ENCODE results near the gene GANAB.

Gene GANAB

DNA sequence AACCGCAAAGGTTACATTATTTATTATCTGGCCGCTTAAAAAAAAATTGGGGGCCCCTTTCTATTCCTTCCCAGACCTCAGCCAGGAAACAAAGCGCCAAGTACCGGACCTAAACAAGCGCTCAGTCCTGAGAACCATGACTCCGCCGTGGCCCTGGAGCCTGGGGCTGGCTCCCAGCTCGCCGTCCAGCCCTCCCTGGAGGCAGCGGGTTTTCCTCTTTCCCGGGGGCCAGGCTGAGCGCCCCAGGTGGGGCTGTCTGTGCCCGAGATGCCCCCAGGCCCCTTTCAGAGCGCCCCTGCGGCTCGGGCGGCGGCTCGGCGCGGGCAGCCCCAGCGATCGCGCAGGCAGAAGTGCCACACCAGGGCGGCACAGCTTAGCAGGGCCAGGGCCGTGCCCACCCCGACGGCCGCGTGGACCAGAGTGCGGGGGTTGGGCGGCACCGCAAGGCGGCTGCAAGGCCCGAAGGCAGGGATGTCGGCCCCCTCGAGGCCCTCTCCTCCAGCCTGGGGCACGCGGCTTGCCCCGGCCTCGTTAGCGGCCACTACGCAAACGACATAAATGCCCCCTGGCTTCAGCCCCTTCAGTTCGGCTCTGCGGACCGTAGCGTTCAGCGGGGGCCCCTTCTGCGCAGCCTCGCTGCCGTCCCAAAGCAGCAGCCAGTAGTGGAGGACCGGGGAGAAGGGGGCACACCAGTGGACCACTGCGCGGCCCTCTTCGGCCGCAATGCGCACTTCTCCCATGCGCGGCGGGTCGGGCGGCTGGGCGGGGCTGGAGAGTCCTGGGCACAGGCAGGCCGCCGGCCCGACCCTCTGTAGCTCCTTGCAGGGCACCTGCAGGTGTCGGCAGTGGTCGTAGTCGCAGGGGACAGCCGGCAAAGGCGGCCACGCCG lies 41.3 kb upstream of the GANAB start:
- no peak overlapping the region for H3K4me3 ChIP-seq (ENCODE audit: low read depth, low read length)
- peak; percentile 1 for DNase-seq (ENCODE audit: low read depth)
- TF ChIP-seq, protein P1, sequence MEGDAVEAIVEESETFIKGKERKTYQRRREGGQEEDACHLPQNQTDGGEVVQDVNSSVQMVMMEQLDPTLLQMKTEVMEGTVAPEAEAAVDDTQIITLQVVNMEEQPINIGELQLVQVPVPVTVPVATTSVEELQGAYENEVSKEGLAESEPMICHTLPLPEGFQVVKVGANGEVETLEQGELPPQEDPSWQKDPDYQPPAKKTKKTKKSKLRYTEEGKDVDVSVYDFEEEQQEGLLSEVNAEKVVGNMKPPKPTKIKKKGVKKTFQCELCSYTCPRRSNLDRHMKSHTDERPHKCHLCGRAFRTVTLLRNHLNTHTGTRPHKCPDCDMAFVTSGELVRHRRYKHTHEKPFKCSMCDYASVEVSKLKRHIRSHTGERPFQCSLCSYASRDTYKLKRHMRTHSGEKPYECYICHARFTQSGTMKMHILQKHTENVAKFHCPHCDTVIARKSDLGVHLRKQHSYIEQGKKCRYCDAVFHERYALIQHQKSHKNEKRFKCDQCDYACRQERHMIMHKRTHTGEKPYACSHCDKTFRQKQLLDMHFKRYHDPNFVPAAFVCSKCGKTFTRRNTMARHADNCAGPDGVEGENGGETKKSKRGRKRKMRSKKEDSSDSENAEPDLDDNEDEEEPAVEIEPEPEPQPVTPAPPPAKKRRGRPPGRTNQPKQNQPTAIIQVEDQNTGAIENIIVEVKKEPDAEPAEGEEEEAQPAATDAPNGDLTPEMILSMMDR (IDR thresholded peaks at IDR 0.05; ENCODE audit: low read depth, low read length), result no peak
- no peak for TF ChIP-seq POLR2A (IDR thresholded peaks at IDR 0.05; ENCODE audit: extremely low read depth, insufficient read length)
- TF ChIP-seq, protein P2, sequence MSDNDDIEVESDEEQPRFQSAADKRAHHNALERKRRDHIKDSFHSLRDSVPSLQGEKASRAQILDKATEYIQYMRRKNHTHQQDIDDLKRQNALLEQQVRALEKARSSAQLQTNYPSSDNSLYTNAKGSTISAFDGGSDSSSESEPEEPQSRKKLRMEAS (IDR thresholded peaks at IDR 0.05; ENCODE audit: low read depth, low read length), result no peak
- TF ChIP-seq MYC (IDR thresholded peaks at IDR 0.05; ENCODE audit: low read depth, low read length), result no peak

DNA sequence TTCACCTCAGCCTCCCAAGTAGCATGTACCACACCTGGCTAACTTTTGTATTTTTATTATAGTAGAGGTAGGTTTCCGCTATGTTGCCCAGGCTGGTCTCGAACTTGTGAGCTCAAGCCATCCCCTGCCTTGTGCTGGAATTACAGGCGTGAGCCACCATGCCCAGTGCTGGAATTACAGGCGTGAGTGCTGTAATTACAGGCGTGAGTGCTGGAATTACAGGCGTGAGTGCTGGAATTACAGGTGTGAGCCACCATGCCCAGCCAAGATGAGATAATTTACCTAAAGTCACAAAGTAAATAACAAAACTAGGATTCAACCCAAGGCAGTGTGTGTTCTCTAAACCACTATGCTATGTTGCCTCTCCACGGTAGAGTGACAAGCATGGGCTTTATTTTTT lies 36.1 kb upstream of the GANAB start:
- TF ChIP-seq, protein P1 (IDR thresholded peaks at IDR 0.05; ENCODE audit: low read depth, low read length), result no peak
- no peak for TF ChIP-seq MYC (IDR thresholded peaks at IDR 0.05; ENCODE audit: low read depth, low read length)
- TF ChIP-seq, protein P2 (IDR thresholded peaks at IDR 0.05; ENCODE audit: low read depth, low read length), result no peak
- TF ChIP-seq POLR2A (IDR thresholded peaks at IDR 0.05; ENCODE audit: extremely low read depth, insufficient read length), result no peak
- H3K4me3 ChIP-seq (ENCODE audit: low read depth, low read length), result no peak overlapping the region
- peak; percentile 1 for DNase-seq (ENCODE audit: low read depth)

DNA sequence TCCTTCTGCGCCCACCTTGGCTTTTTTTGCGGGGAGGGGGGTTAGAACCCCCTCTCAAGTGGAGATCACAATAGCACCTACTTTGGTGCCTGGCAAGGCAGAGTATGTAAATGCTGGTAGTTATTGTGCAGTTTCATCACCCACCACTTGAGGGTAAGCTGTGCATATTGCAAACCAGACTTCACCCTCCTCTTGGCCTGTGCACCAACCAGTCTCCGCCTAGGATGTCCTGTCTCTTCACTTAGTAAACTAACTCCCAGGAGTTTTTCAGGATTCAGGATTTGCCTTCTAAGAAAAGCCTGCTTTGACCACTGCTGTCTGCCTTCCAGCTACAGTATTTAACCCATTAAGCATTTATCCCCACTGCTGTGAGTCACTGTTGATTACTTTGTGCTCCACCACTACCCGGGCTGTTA lies 34.4 kb upstream of the GANAB start:
- TF ChIP-seq, protein P1 (IDR thresholded peaks at IDR 0.05; ENCODE audit: low read depth, low read length), result peak; percentile 49
- TF ChIP-seq, protein P2 (IDR thresholded peaks at IDR 0.05; ENCODE audit: low read depth, low read length), result no peak
- peak; percentile 88 for DNase-seq (ENCODE audit: low read depth)
- H3K4me3 ChIP-seq (ENCODE audit: low read depth, low read length), result no peak overlapping the region

DNA sequence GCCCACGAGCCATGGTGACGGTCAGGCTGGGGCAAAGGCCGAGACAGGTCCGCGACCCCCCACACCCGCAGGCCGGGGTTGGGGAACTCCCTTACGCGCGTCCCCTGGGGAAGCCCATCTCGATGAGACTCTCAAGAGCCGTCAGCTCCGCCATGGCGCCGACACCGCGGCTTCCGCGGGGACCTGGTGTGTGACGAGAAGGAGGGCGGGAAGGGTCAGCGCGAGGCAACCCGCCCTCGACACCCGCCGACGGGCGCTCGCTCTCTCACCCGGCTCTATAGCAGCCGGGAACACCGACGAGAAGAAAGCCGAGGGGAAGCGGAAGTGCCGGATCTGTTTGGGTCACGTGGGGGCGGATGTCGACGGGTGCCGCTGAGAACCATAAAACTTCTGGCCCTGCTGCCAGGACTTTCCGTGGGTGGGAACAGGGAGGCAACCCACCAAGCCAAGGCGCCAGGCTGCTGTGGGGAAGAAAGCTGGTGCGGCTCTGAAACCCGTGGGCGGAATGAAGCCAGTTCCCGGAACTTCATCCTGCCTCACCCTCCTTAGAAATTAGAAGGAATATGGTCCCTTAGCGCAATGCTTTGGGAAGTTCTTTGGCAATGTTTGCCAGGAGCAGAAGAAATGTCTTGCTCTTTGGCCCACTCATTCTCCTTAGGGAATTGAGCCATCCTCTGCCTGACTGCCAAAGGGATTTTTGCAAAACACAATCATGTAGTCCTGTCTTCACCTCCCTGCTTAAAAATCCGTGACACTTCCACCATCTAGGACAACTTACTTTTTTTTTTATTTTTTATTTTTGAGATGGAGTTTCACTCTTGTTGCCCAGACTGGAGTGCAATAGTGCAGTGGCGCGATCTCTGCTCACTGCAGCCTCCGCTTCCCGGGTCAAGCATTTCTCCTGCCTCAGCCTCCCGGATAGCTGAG lies 32.6 kb upstream of the GANAB start, which contains the start of gene UBXN1:
Gene UBXN1, minus strand, starts transcription at position 304 of the 927 bp plus-strand sequence. Its CDS starts 150 bp downstream, at position 154.
- TF ChIP-seq, protein P1 (IDR thresholded peaks at IDR 0.05; ENCODE audit: low read depth, low read length), result no peak
- TF ChIP-seq, protein P2 (IDR thresholded peaks at IDR 0.05; ENCODE audit: low read depth, low read length), result peak; percentile 97
- TF ChIP-seq MYC (IDR thresholded peaks at IDR 0.05; ENCODE audit: low read depth, low read length) (peak; percentile 71), POLR2A (IDR thresholded peaks at IDR 0.05; ENCODE audit: extremely low read depth, insufficient read length) (peak; percentile 76)
- peak within 1 kb of the TSS; percentile 89 for H3K4me3 ChIP-seq (ENCODE audit: low read depth, low read length)
- peak; percentile 96 for DNase-seq (ENCODE audit: low read depth)

DNA sequence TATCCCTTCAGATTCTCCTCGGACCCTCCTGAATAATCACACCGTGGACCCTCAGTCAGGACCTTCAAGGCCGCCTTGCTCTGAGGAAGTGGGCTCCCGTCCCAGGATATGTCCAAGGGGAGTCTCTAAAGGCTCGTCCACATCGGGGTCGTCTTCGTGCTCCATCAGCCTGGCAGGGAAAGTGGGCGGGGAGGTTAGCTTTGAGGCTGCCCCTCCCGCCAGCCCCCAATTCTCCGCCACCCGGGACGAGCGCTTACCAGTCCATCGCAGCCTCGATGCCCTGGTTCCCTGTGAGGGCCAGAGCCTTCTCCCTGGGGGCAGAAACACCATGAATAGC lies 32.0 kb upstream of the GANAB start:
- DNase-seq (ENCODE audit: low read depth), result no peak
- TF ChIP-seq POLR2A (IDR thresholded peaks at IDR 0.05; ENCODE audit: extremely low read depth, insufficient read length) (no peak), MYC (IDR thresholded peaks at IDR 0.05; ENCODE audit: low read depth, low read length) (no peak)
- TF ChIP-seq, protein P1 (IDR thresholded peaks at IDR 0.05; ENCODE audit: low read depth, low read length), result no peak
- peak overlapping the region; percentile 89 for H3K4me3 ChIP-seq (ENCODE audit: low read depth, low read length)
